HG02623 (cell line): ENCODE results near the gene SHOC2.

Experiments used
- ATAC-seq: cut with Tn5 transposase; IDR thresholded peaks from one replicate; pipeline ENCODE4 v1.9.1; 2021; ENCODE audit warnings: moderate library complexity; ENCODE audit not compliant: unreplicated experiment

SHOC2 gene

DNA sequence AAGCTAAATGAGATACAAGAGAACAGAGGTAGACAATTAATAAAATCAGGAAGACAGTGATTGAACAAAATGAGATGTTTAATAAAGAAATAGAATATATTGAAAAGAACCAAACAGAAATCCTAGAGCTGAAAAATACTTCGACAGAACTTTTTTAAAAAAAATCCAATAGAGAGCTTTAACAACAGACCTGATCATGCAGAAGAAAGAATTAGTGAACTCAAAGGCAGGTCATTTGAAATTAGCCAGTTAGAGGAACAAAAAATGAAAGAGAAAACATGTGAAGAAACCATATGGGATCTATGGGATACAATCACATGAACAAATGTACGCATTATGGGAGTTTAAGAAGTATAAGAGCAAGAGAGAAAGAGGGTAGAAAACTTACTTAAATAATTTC, 120.1 kb downstream of the SHOC2 start:
- ATAC-seq = no peak

DNA sequence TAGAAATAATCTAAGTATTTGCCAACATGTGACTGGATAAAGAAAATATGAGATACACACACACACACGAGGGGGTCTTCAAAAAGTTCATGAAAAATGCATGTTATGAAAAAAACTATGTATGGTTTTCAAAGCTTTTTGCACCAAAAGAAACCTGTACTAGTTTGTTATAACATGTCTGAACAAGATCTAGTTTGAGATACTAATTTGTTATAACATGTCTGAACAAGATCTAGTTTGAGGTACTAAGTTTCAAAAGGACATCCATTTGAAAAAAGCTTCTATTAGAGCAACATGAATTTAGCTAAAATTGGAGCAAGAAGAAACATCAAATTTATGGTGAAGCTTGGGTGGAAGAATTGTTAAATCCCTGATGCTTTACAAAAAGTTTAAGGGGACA, 137.6 kb downstream of the SHOC2 start:
- ATAC-seq = no peak
